HG03378 (cell line): ENCODE data around the gene LSR.

ENCODE experiments used
- ATAC-seq: cut with Tn5 transposase; IDR thresholded peaks from one replicate; pipeline ENCODE4 v1.9.1; 2021; ENCODE audit warnings: mild to moderate bottlenecking, moderate library complexity; ENCODE audit not compliant: unreplicated experiment

LSR gene

DNA sequence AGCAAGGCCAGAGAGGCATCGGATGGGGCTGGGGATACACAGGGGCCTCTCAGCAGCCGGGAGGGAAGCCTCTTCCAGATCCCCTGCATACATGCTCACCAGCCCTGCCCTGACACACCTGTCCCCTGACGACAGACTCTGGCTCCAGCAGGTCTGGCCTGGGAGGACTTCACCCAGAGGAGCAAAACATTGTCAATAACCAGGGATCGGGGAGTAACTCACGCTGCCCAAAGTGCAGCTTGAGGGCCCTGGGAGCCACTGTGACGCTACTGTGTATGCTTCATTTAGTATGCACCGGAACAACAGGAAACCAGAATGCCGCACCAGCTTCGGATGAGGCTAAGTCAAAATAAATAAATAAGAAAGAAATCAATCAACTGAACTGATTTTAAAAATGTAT is 67.8 kb downstream of the LSR start:
- no peak for ATAC-seq
